ENCODE results near the gene VPS18. TPM values are rescaled to one million over a fixed set of nuclear protein-coding genes. Genes with fewer than 3 reads are reported as not detected.

VPS18 gene
- total and polyA plus RNA-seq, 7 donors = 8.1 to 20.5 (median 15.2) TPM

GRCh38 chr15:40911141-40911540 is 16.9 kb downstream of the VPS18 start:
- Histone ChIP-seq H3K27me3 (ENCODE audit: insufficient read depth in 3 of 3, low read length in 2 of 3) (no peaks in the 10 kb centered on the region), H3K4me1 (peaks cover 41% of the 10 kb centered on the region), H3K27ac (no peak overlapping the region), H3K9me3 (no peaks in the 10 kb centered on the region), H3K36me3 (ENCODE audit: insufficient read depth in 1 of 2, low read depth in 1 of 2) (no peaks in the 10 kb centered on the region), H3K4me3 (no peak overlapping the region)
- TF ChIP-seq CTCF (IDR thresholded peaks at IDR 0.05) = no peak
- intact Hi-C loops (cut with DNase I) = no loop called here
- WGBS, 3 donors = 70 to 80% (median 77%) methylated on average over 7 of the region's 7 CpGs
- DNase-seq (no peak), ATAC-seq (no peak)

- Histone ChIP-seq H3K27me3 (ENCODE audit: insufficient read depth in 3 of 3, low read length in 2 of 3) (no peaks in the 10 kb centered on the region), H3K36me3 (ENCODE audit: insufficient read depth in 1 of 2, low read depth in 1 of 2) (no peaks in the 10 kb centered on the region), H3K27ac (no peak overlapping the region), H3K9me3 (no peaks in the 10 kb centered on the region), H3K4me3 (no peak overlapping the region), H3K4me1 (peaks cover 36% of the 10 kb centered on the region)
- DNase-seq (no peak), ATAC-seq (no peak)
- no peak for TF ChIP-seq CTCF (IDR thresholded peaks at IDR 0.05)
- WGBS, 3 donors = 86 to 91% (median 90%) methylated on average over 2 of the region's 2 CpGs
- intact Hi-C loops (cut with DNase I) = loop anchor here in 1 of 2 donors (1.0 kb wide), 1 partner anchor 11 kb away; no protein-coding TSS in a partner anchor
Observed at GRCh38 chr15:40911693-40912092, 17.4 kb downstream of the VPS18 start.

- Histone ChIP-seq H3K27me3 (ENCODE audit: insufficient read depth in 3 of 3, low read length in 2 of 3) (no peaks in the 10 kb centered on the region), H3K27ac (no peak overlapping the region), H3K9me3 (no peaks in the 10 kb centered on the region), H3K4me1 (peaks cover 28% of the 10 kb centered on the region), H3K4me3 (no peak overlapping the region), H3K36me3 (ENCODE audit: insufficient read depth in 1 of 2, low read depth in 1 of 2) (no peaks in the 10 kb centered on the region)
- DNase-seq (no peak), ATAC-seq (no peak)
- intact Hi-C loops (cut with DNase I) = loop anchor here in 1 of 2 donors (1.0 kb wide), 1 partner anchor 10 kb away; no protein-coding TSS in a partner anchor
- WGBS, 3 donors = 57 to 87% (median 81%) methylated on average over 6 of the region's 6 CpGs
- TF ChIP-seq CTCF (IDR thresholded peaks at IDR 0.05) = no peak
Observed at GRCh38 chr15:40912478-40912877, 18.2 kb downstream of the VPS18 start.

GRCh38 chr15:40914013-40914412 is 19.8 kb downstream of the VPS18 start:
- 95 to 96% (median 96%) methylated on average over 12 of the region's 12 CpGs for WGBS, 3 donors

More at GRCh38 chr15:40914013-40914412, 19.8 kb downstream of the VPS18 start:
- H3K27ac ChIP-seq = no peak overlapping the region
- H3K9me3 ChIP-seq = no peaks in the 10 kb centered on the region
- ATAC-seq (no peak), DNase-seq (no peak)
- no peak for TF ChIP-seq CTCF (IDR thresholded peaks at IDR 0.05)
- intact Hi-C loops (cut with DNase I) = no loop called here
- no peaks in the 10 kb centered on the region for H3K36me3 ChIP-seq (ENCODE audit: insufficient read depth in 1 of 2, low read depth in 1 of 2)
- H3K4me3 ChIP-seq = no peak overlapping the region
- peaks cover 15% of the 10 kb centered on the region for H3K4me1 ChIP-seq
- H3K27me3 ChIP-seq (ENCODE audit: insufficient read depth in 3 of 3, low read length in 2 of 3) = no peaks in the 10 kb centered on the region

Measured in psoas muscle (tissue), 8 donors.